Thymus (tissue), 11 donors: ENCODE data around the gene AWAT2. TPM values are rescaled to one million over a fixed set of nuclear protein-coding genes. Genes with fewer than 3 reads are reported as not detected.

Experiments
- DNase-seq, 9 donors: peaks; one replicate each; pipeline ENCODE4 v3.0.0-alpha.2; 2013; ENCODE audit warnings: low spot score in 9 of 9, low read depth in 6 of 9, missing footprints in 1 of 9
- H3K27ac ChIP-seq, 2 donors: one replicate each; pipeline ENCODE4 v1.5.1; 2013; ENCODE audit warnings: control low read depth in 1 of 2, low read depth in 1 of 2, low read length in 1 of 2, mild to moderate bottlenecking in 1 of 2, moderate library complexity in 1 of 2
- H3K27me3 ChIP-seq, 2 donors: one replicate each; pipeline ENCODE4 v1.5.1; 2013; ENCODE audit warnings: low read length in 1 of 2; ENCODE audit not compliant: control insufficient read depth in 2 of 2, insufficient read depth in 1 of 2
- H3K36me3 ChIP-seq, 2 donors: one replicate each; pipeline ENCODE4 v1.5.1; 2013; ENCODE audit warnings: low read length in 1 of 2, mild to moderate bottlenecking in 1 of 2, moderate library complexity in 1 of 2; ENCODE audit not compliant: control insufficient read depth in 2 of 2, insufficient read depth in 2 of 2
- H3K4me1 ChIP-seq, 2 donors: one replicate each; pipeline ENCODE4 v1.5.1; 2013; ENCODE audit warnings: low read length in 2 of 2; ENCODE audit not compliant: control insufficient read depth in 2 of 2, insufficient read depth in 2 of 2
- H3K4me3 ChIP-seq, 2 donors: one replicate each; pipeline ENCODE4 v1.5.1; 2013; ENCODE audit warnings: low read length in 2 of 2, control low read depth in 1 of 2, mild to moderate bottlenecking in 1 of 2
- H3K9me3 ChIP-seq, 2 donors: one replicate each; pipeline ENCODE4 v1.5.1; 2013; ENCODE audit warnings: low read length in 1 of 2, mild to moderate bottlenecking in 1 of 2; ENCODE audit not compliant: control insufficient read depth in 2 of 2, insufficient read depth in 1 of 2
- WGBS: extraction: QIAGEN DNeasy Blood & Tissue Kit; methylation state at CpG from one replicate; pipeline ENCODE4 v1.1.7; 2013; 5-methylcytosine and 5-hydroxymethylcytosine counted together
- polyA plus RNA-seq: library from polyadenylated mRNA; stranded (reverse); fragments of 200-250 nt; gene quantifications from one replicate; pipeline ENCODE4 v1.2.3, GENCODE V29; 2013
- total RNA-seq: library from RNA; stranded (reverse); fragments of 120-200 nt; gene quantifications from one replicate; pipeline ENCODE4 v1.2.4, GENCODE V29; 2013
- donor health status: healthy.

The AWAT2 gene
- total and polyA plus RNA-seq, 2 donors = 0.05 to 0.11 TPM

DNA sequence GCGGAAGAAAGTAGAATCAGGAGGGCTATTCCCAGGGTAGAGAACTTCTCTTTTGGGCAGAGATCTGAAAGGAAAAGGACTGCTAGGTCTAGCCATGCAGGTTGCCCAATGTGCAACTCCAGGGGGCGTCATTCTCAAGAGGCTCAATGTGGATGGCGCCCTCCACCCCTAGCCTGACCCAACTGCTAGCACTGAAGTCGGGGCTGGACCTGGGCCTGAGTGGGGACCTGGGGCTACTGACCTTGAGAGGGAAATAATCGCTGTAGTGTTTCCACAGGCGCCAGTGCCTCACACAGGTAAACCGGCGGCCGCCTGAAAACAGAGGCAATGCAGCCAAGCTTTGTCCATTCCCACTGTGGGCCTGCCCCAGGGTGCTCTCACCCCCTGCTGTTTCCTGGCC, 6.1 kb downstream of the AWAT2 start:
- no peak for DNase-seq
- 96% methylated on average over 9 of the region's 9 CpGs for WGBS
- H3K27me3 ChIP-seq = no peaks in the 10 kb centered on the region

GRCh38 chrX:70042399-70043371, 7.1 kb downstream of the AWAT2 start:
- WGBS = 95% methylated on average over 11 of the region's 11 CpGs
- H3K36me3 ChIP-seq = no peaks in the 10 kb centered on the region
- no peaks in the 10 kb centered on the region for H3K4me1 ChIP-seq
- H3K27me3 ChIP-seq = no peaks in the 10 kb centered on the region
- DNase-seq = no peak
- no peaks in the 10 kb centered on the region for H3K9me3 ChIP-seq
- H3K27ac ChIP-seq = no peak overlapping the region
- H3K4me3 ChIP-seq = no peak overlapping the region

More for the DNA sequence above, 6.1 kb downstream of the AWAT2 start:
- H3K4me3 ChIP-seq = no peak overlapping the region
- H3K36me3 ChIP-seq = no peaks in the 10 kb centered on the region
- H3K4me1 ChIP-seq = no peaks in the 10 kb centered on the region
- no peaks in the 10 kb centered on the region for H3K9me3 ChIP-seq
- H3K27ac ChIP-seq = no peak overlapping the region

DNA sequence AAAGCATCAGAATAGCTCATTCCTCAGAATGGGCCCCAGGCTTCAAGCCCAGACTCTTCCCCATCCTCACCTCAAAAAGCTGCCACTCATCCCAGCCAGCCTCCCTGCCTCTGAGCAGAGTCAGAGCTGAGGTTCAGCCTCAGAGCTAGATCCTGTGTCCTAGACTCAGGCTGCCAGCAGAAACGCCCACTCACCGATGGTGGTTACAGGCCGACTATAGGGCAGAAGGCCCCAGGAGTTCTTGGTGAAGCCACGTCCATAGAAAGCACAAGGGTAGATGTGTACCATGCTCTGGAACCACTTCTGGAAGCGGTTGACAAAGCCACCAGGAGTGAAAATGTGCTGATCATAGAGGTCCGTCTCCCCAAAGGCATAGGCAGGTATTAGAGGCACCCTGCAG, 7.7 kb downstream of the AWAT2 start:
- Histone ChIP-seq H3K27me3 (no peaks in the 10 kb centered on the region), H3K9me3 (no peaks in the 10 kb centered on the region), H3K27ac (no peak overlapping the region), H3K36me3 (no peaks in the 10 kb centered on the region), H3K4me1 (no peaks in the 10 kb centered on the region), H3K4me3 (no peak overlapping the region)
- DNase-seq = no peak
- WGBS = 97% methylated on average over 6 of the region's 6 CpGs

DNA sequence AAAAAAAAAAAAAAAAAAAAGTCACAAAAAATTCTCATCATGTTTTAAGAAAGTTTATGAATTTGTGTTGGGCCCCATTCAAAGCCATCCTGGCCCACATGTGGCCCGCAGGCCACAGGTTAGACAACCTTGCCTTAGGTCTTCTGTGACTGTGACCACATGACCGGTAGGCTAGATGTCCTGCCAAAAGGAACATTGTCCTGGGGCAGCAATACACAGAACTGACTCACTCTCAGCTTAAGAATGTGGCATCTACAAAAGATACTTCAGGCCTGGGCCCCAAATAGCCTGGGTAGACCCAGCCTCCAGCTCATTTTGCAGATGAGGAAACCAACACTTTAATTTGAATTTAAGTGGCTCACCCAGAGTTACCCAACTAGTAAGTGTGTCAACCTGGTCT, 10.0 kb downstream of the AWAT2 start:
- no peak overlapping the region for H3K27ac ChIP-seq
- 100% methylated on average over 2 of the region's 2 CpGs for WGBS
- no peaks in the 10 kb centered on the region for H3K36me3 ChIP-seq
- H3K4me1 ChIP-seq = no peaks in the 10 kb centered on the region
- H3K4me3 ChIP-seq = no peak overlapping the region
- H3K27me3 ChIP-seq = no peaks in the 10 kb centered on the region
- H3K9me3 ChIP-seq = no peaks in the 10 kb centered on the region
- no peak for DNase-seq

DNA sequence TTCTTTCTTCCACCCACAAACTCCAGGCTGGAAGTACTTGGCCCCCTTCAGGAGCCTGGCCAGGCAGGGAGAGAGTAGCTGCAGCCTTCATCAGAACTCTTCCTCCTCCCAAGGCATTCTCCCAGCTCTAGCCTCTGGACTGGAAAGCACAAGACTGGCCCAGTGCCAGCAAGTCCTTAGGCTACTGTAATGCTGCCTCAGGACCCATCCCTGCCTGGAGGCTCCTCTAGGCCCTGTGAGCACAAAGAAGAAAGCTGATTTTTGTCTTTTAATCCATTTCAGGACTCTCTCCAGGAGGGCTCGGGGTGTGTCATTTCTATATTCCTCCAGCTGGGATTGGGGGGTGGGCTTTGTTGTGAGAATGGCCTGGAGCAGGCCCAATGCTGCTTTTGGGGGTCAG, 10.8 kb downstream of the AWAT2 start:
- Histone ChIP-seq H3K9me3 (no peaks in the 10 kb centered on the region), H3K27ac (no peak overlapping the region), H3K27me3 (no peaks in the 10 kb centered on the region), H3K4me1 (no peaks in the 10 kb centered on the region), H3K36me3 (no peaks in the 10 kb centered on the region), H3K4me3 (no peak overlapping the region)
- 97% methylated on average over 1 of the region's 1 CpG for WGBS
- no peak for DNase-seq

- 98% methylated on average over 2 of the region's 2 CpGs for WGBS
- no peak for DNase-seq
- Histone ChIP-seq H3K27me3 (no peaks in the 10 kb centered on the region), H3K36me3 (no peaks in the 10 kb centered on the region), H3K4me3 (no peak overlapping the region), H3K4me1 (no peaks in the 10 kb centered on the region), H3K27ac (no peak overlapping the region), H3K9me3 (no peaks in the 10 kb centered on the region)
These were observed 11.2 kb downstream of the AWAT2 start for GRCh38 chrX:70038515-70038914.

DNA sequence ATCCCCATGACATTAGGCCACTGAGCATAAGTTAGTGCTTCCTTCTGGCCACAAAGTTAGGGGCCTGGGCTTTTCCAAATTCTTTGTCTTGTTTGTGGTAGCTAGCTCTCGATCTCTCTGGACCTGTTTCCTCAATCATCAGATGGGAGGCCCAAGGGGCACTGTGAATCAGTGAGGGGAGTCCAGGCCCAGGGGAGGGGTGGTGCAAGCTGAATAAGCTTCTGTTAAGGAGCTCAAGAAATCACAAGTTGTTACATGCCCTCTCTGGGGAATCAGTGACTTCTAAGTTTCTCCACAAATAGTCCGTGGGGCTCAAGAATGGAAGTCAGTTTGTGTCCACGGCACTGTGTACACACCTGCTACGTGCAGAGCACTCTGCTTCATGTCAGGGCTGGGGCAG, 15.1 kb downstream of the AWAT2 start:
- H3K27ac ChIP-seq = no peak overlapping the region
- 91% methylated on average over 4 of the region's 4 CpGs for WGBS
- no peak for DNase-seq

GRCh38 chrX:70033348-70034051, 16.2 kb downstream of the AWAT2 start:
- DNase-seq = peak in 6 of 9 donors; percentile 2 to 43 (median 6)
- 66% methylated on average over 10 of the region's 10 CpGs for WGBS
- H3K27ac ChIP-seq = no peak overlapping the region

More for the DNA sequence above, 15.1 kb downstream of the AWAT2 start:
- H3K27me3 ChIP-seq = no peaks in the 10 kb centered on the region
- H3K4me3 ChIP-seq = no peak overlapping the region
- H3K36me3 ChIP-seq = no peaks in the 10 kb centered on the region
- H3K4me1 ChIP-seq = no peaks in the 10 kb centered on the region
- H3K9me3 ChIP-seq = no peaks in the 10 kb centered on the region

GRCh38 chrX:70032792-70033191, 16.9 kb downstream of the AWAT2 start:
- Histone ChIP-seq H3K36me3 (no peaks in the 10 kb centered on the region), H3K4me1 (no peaks in the 10 kb centered on the region), H3K9me3 (no peaks in the 10 kb centered on the region), H3K27ac (no peak overlapping the region), H3K27me3 (no peaks in the 10 kb centered on the region), H3K4me3 (no peak overlapping the region)
- DNase-seq = no peak
- 81% methylated on average over 2 of the region's 2 CpGs for WGBS

More at GRCh38 chrX:70033348-70034051, 16.2 kb downstream of the AWAT2 start:
- H3K4me1 ChIP-seq = no peaks in the 10 kb centered on the region
- H3K36me3 ChIP-seq = no peaks in the 10 kb centered on the region
- H3K4me3 ChIP-seq = no peak overlapping the region
- no peaks in the 10 kb centered on the region for H3K9me3 ChIP-seq
- no peaks in the 10 kb centered on the region for H3K27me3 ChIP-seq
